Measurements from ENCODE around the gene MYBPC2. TPM values are rescaled to one million over a fixed set of nuclear protein-coding genes. Genes with fewer than 3 reads are reported as not detected.

The MYBPC2 gene
- total RNA-seq, 2 donors from 2014 or later = not detected

- TF ChIP-seq CTCF (IDR thresholded peaks at IDR 0.05) = no peak
- H3K9me3 ChIP-seq = no peaks in the 10 kb centered on the region
Observed at GRCh38 chr19:50444059-50444458, 11.4 kb downstream of the MYBPC2 start.

GRCh38 chr19:50447053-50447452 lies 14.4 kb downstream of the MYBPC2 start:
- Histone ChIP-seq H3K27ac (no peak overlapping the region), H3K27me3 (no peaks in the 10 kb centered on the region), H3K9ac (ENCODE audit: low read depth in 2 of 2, low read length in 2 of 2) (no peak overlapping the region), H3K36me3 (no peaks in the 10 kb centered on the region), H3K4me1 (no peaks in the 10 kb centered on the region), H3K4me3 (no peak overlapping the region), H3K9me3 (no peaks in the 10 kb centered on the region)
- DNase-seq = no peak
- no peak for TF ChIP-seq CTCF (IDR thresholded peaks at IDR 0.05)
- intact Hi-C loops (cut with DNase I) = no loop called here

More at GRCh38 chr19:50444059-50444458, 11.4 kb downstream of the MYBPC2 start:
- H3K36me3 ChIP-seq = no peaks in the 10 kb centered on the region
- intact Hi-C loops (cut with DNase I) = no loop called here
- no peak overlapping the region for H3K4me3 ChIP-seq
- H3K27ac ChIP-seq = no peak overlapping the region
- DNase-seq = no peak
- H3K27me3 ChIP-seq = no peaks in the 10 kb centered on the region
- H3K9ac ChIP-seq (ENCODE audit: low read depth in 2 of 2, low read length in 2 of 2) = no peak overlapping the region
- H3K4me1 ChIP-seq = no peaks in the 10 kb centered on the region

GRCh38 chr19:50447750-50448149 lies 15.1 kb downstream of the MYBPC2 start:
- no peaks in the 10 kb centered on the region for H3K9me3 ChIP-seq
- no peaks in the 10 kb centered on the region for H3K36me3 ChIP-seq
- H3K9ac ChIP-seq (ENCODE audit: low read depth in 2 of 2, low read length in 2 of 2) = no peak overlapping the region
- TF ChIP-seq CTCF (IDR thresholded peaks at IDR 0.05) = no peak
- no peak overlapping the region for H3K27ac ChIP-seq
- no peaks in the 10 kb centered on the region for H3K27me3 ChIP-seq
- DNase-seq = no peak
- intact Hi-C loops (cut with DNase I) = no loop called here
- no peak overlapping the region for H3K4me3 ChIP-seq
- no peaks in the 10 kb centered on the region for H3K4me1 ChIP-seq

GRCh38 chr19:50449236-50449899 lies 16.7 kb downstream of the MYBPC2 start:
- TF ChIP-seq CTCF (IDR thresholded peaks at IDR 0.05) = no peak
- no peaks in the 10 kb centered on the region for H3K27me3 ChIP-seq
- no peaks in the 10 kb centered on the region for H3K4me1 ChIP-seq
- H3K4me3 ChIP-seq = no peak overlapping the region
- no peak overlapping the region for H3K27ac ChIP-seq
- no peaks in the 10 kb centered on the region for H3K36me3 ChIP-seq
- intact Hi-C loops (cut with DNase I) = no loop called here
- H3K9ac ChIP-seq (ENCODE audit: low read depth in 2 of 2, low read length in 2 of 2) = no peak overlapping the region
- DNase-seq = no peak
- H3K9me3 ChIP-seq = no peaks in the 10 kb centered on the region

GRCh38 chr19:50450369-50451222 lies 17.9 kb downstream of the MYBPC2 start:
- Histone ChIP-seq H3K4me3 (no peak overlapping the region), H3K27ac (no peak overlapping the region), H3K4me1 (no peaks in the 10 kb centered on the region), H3K9me3 (no peaks in the 10 kb centered on the region), H3K9ac (ENCODE audit: low read depth in 2 of 2, low read length in 2 of 2) (no peak overlapping the region), H3K36me3 (no peaks in the 10 kb centered on the region), H3K27me3 (no peaks in the 10 kb centered on the region)
- intact Hi-C loops (cut with DNase I) = no loop called here
- no peak for DNase-seq
- no peak for TF ChIP-seq CTCF (IDR thresholded peaks at IDR 0.05)

Measured in colonic mucosa (tissue), 4 donors.